ENCODE measurements around the gene RXFP1.

Gene RXFP1

GRCh38 chr4:158671915-158672806 is 150.5 kb downstream of the RXFP1 start, which contains the start of gene ETFDH:
TSS of gene ETFDH (plus strand) at chr4:158672296. CDS start at chr4:158672457, 161 bp downstream.
- TF ChIP-seq NFIC (IDR thresholded peaks at IDR 0.05), result no peak
- TF ChIP-seq TCF12 (IDR thresholded peaks at IDR 0.05; ENCODE audit: low read depth), result peak; percentile 46; the same call in 1 of the 2 replicates
- TF ChIP-seq, protein P1, sequence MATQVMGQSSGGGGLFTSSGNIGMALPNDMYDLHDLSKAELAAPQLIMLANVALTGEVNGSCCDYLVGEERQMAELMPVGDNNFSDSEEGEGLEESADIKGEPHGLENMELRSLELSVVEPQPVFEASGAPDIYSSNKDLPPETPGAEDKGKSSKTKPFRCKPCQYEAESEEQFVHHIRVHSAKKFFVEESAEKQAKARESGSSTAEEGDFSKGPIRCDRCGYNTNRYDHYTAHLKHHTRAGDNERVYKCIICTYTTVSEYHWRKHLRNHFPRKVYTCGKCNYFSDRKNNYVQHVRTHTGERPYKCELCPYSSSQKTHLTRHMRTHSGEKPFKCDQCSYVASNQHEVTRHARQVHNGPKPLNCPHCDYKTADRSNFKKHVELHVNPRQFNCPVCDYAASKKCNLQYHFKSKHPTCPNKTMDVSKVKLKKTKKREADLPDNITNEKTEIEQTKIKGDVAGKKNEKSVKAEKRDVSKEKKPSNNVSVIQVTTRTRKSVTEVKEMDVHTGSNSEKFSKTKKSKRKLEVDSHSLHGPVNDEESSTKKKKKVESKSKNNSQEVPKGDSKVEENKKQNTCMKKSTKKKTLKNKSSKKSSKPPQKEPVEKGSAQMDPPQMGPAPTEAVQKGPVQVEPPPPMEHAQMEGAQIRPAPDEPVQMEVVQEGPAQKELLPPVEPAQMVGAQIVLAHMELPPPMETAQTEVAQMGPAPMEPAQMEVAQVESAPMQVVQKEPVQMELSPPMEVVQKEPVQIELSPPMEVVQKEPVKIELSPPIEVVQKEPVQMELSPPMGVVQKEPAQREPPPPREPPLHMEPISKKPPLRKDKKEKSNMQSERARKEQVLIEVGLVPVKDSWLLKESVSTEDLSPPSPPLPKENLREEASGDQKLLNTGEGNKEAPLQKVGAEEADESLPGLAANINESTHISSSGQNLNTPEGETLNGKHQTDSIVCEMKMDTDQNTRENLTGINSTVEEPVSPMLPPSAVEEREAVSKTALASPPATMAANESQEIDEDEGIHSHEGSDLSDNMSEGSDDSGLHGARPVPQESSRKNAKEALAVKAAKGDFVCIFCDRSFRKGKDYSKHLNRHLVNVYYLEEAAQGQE (IDR thresholded peaks at IDR 0.05; ENCODE audit: low read depth), result no peak
- TF ChIP-seq CEBPB (IDR thresholded peaks at IDR 0.05), result peak; percentile 95
- 0 out of 2 replicates have a peak, but pooled peaks have one; percentile 0 for TF ChIP-seq ZBTB7A (IDR thresholded peaks at IDR 0.05; ENCODE audit: low read depth)
- peak; percentile 79 for TF ChIP-seq YY1 (IDR thresholded peaks at IDR 0.05; ENCODE audit: low read depth)
- peak; percentile 33; the same call in 1 of the 2 replicates for TF ChIP-seq RAD21 (IDR thresholded peaks at IDR 0.05; ENCODE audit: low read depth)
- no peak for TF ChIP-seq TEAD4 (IDR thresholded peaks at IDR 0.05)
- peak; percentile 84 for TF ChIP-seq CREB1 (IDR thresholded peaks at IDR 0.05; ENCODE audit: low read depth)
- TF ChIP-seq, protein P2, sequence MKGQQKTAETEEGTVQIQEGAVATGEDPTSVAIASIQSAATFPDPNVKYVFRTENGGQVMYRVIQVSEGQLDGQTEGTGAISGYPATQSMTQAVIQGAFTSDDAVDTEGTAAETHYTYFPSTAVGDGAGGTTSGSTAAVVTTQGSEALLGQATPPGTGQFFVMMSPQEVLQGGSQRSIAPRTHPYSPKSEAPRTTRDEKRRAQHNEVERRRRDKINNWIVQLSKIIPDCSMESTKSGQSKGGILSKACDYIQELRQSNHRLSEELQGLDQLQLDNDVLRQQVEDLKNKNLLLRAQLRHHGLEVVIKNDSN (IDR thresholded peaks at IDR 0.05), result peak; percentile 32
- TF ChIP-seq FOXM1 (IDR thresholded peaks at IDR 0.05; ENCODE audit: borderline replicate concordance, low read depth), result peak; percentile 23; the same call in 1 of the 2 replicates
- TF ChIP-seq, protein P3, sequence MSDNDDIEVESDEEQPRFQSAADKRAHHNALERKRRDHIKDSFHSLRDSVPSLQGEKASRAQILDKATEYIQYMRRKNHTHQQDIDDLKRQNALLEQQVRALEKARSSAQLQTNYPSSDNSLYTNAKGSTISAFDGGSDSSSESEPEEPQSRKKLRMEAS (IDR thresholded peaks at IDR 0.05), result peak; percentile 41
- no peak for TF ChIP-seq EGR1 (IDR thresholded peaks at IDR 0.05)
- peak; percentile 66 for TF ChIP-seq TAF1 (IDR thresholded peaks at IDR 0.05; ENCODE audit: low read depth)
- TF ChIP-seq EP300 (IDR thresholded peaks at IDR 0.05; ENCODE audit: borderline replicate concordance), result no peak

DNA sequence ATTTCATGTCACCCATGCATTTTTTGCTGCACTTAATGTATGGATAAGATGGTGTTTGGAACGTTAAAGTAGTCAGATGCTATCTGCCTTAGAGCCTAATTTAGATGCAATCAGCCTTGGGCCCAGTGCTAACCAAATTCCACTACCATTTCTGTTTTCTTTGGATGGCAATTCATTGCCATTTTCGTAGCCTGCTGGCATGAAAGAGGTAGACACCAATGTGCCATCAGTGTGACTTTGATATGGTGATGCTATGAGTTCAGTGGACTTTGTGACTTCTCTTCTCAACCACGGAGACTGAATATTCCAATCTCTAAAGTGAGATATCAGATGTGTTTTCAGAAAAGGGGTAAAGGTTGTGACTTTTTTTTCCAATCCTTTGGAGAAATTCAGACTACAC is 152.0 kb downstream of the RXFP1 start:
- TF ChIP-seq TAF1 (IDR thresholded peaks at IDR 0.05; ENCODE audit: low read depth), result no peak
- no peak for TF ChIP-seq RAD21 (IDR thresholded peaks at IDR 0.05; ENCODE audit: low read depth)
- no peak for TF ChIP-seq YY1 (IDR thresholded peaks at IDR 0.05; ENCODE audit: low read depth)
- TF ChIP-seq EGR1 (IDR thresholded peaks at IDR 0.05), result no peak
- no peak for TF ChIP-seq TEAD4 (IDR thresholded peaks at IDR 0.05)
- no peak for TF ChIP-seq FOXM1 (IDR thresholded peaks at IDR 0.05; ENCODE audit: borderline replicate concordance, low read depth)
- TF ChIP-seq EP300 (IDR thresholded peaks at IDR 0.05; ENCODE audit: borderline replicate concordance), result no peak
- no peak for TF ChIP-seq ZBTB7A (IDR thresholded peaks at IDR 0.05; ENCODE audit: low read depth)
- TF ChIP-seq CREB1 (IDR thresholded peaks at IDR 0.05; ENCODE audit: low read depth), result no peak

DNA sequence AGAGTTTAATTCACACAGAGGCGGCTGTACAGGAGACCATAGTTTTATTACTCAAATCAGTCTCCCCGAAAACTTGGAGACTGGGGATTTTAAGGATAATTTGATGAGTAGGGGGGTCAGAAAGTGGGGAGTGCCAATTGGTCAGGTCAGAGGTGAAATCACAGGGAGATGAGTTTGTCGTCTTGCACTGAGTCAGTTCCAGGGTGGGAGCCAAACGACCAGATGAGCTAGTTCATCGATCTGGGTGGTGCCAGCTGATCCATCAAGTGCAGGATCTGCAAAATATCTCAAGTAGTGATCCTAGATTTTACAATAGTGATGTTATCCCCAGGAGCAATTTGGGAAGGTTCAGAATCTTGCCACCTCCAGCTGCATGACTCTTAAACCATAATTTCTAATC is 154.4 kb downstream of the RXFP1 start:
- TF ChIP-seq EGR1 (IDR thresholded peaks at IDR 0.05) (no peak), RAD21 (IDR thresholded peaks at IDR 0.05; ENCODE audit: low read depth) (no peak), ZBTB7A (IDR thresholded peaks at IDR 0.05; ENCODE audit: low read depth) (no peak), CREB1 (IDR thresholded peaks at IDR 0.05; ENCODE audit: low read depth) (no peak), YY1 (IDR thresholded peaks at IDR 0.05; ENCODE audit: low read depth) (no peak), EP300 (IDR thresholded peaks at IDR 0.05; ENCODE audit: borderline replicate concordance) (no peak), TEAD4 (IDR thresholded peaks at IDR 0.05) (no peak), TCF12 (IDR thresholded peaks at IDR 0.05; ENCODE audit: low read depth) (no peak), TAF1 (IDR thresholded peaks at IDR 0.05; ENCODE audit: low read depth) (no peak), NFIC (IDR thresholded peaks at IDR 0.05) (no peak), FOXM1 (IDR thresholded peaks at IDR 0.05; ENCODE audit: borderline replicate concordance, low read depth) (no peak), CEBPB (IDR thresholded peaks at IDR 0.05) (no peak)
- TF ChIP-seq, protein P3 (IDR thresholded peaks at IDR 0.05), result no peak
- TF ChIP-seq, protein P2 (IDR thresholded peaks at IDR 0.05), result no peak
- TF ChIP-seq, protein P1 (IDR thresholded peaks at IDR 0.05; ENCODE audit: low read depth), result no peak

GRCh38 chr4:158678767-158679166 is 157.1 kb downstream of the RXFP1 start:
- TF ChIP-seq, protein P2 (IDR thresholded peaks at IDR 0.05), result no peak
- TF ChIP-seq TCF12 (IDR thresholded peaks at IDR 0.05; ENCODE audit: low read depth) (no peak), CEBPB (IDR thresholded peaks at IDR 0.05) (no peak), YY1 (IDR thresholded peaks at IDR 0.05; ENCODE audit: low read depth) (no peak), FOXM1 (IDR thresholded peaks at IDR 0.05; ENCODE audit: borderline replicate concordance, low read depth) (no peak), CREB1 (IDR thresholded peaks at IDR 0.05; ENCODE audit: low read depth) (no peak), EGR1 (IDR thresholded peaks at IDR 0.05) (no peak), TEAD4 (IDR thresholded peaks at IDR 0.05) (no peak), EP300 (IDR thresholded peaks at IDR 0.05; ENCODE audit: borderline replicate concordance) (no peak), NFIC (IDR thresholded peaks at IDR 0.05) (no peak), TAF1 (IDR thresholded peaks at IDR 0.05; ENCODE audit: low read depth) (no peak), RAD21 (IDR thresholded peaks at IDR 0.05; ENCODE audit: low read depth) (no peak)
- TF ChIP-seq, protein P1 (IDR thresholded peaks at IDR 0.05; ENCODE audit: low read depth), result no peak
- TF ChIP-seq, protein P3 (IDR thresholded peaks at IDR 0.05), result no peak

Data from Ishikawa (cell line).